Measurements from ENCODE around the gene GATAD2A. TPM values are rescaled to one million over a fixed set of nuclear protein-coding genes. Genes with fewer than 3 reads are reported as not detected.

GATAD2A gene
- total and polyA plus RNA-seq, 9 of the 15 experiments (the other 6 are each of a cell fraction or from before 2014, with no cell fraction given) = 2.4 to 226 (median 44.2) TPM

- Histone ChIP-seq H3K4me1 (replicated peaks in 1 of 2; ENCODE audit: control insufficient read depth in 2 of 2, insufficient read depth in 2 of 2, low read length in 2 of 2) (peaks cover 34 to 57% of the 10 kb centered on the region in 2 experiments), H3K4me3 (no peak overlapping the region), H4K20me1 (replicated peaks; ENCODE audit: control insufficient read depth, insufficient read depth, low read length) (peaks cover 45% of the 10 kb centered on the region), H3K9ac (ENCODE audit: insufficient read depth in 1 of 2, low read depth in 2 of 2, low read length in 2 of 2) (peak overlapping the region in 1 of 2 experiments; percentile 88; a peak in 2 of 4 replicates), H3K27me3 (ENCODE audit: control insufficient read depth in 2 of 2, insufficient read depth in 2 of 2, low read length in 2 of 2) (no peaks in the 10 kb centered on the region), H3K79me2 (ENCODE audit: control insufficient read depth, insufficient read depth, low read length) (peaks cover 97% of the 10 kb centered on the region), H3K27ac (ENCODE audit: extremely low read depth, low read depth, low read length) (peak overlapping the region; percentile 54; the same call in 2 of the 3 replicates), H2AFZ (ENCODE audit: low read depth, low read length) (no peak overlapping the region), H3K9me1 (ENCODE audit: control insufficient read depth, insufficient read depth, low read length) (peaks cover 8% of the 10 kb centered on the region), H3K36me3 (ENCODE audit: control insufficient read depth, insufficient read depth, low read length) (peaks cover 68% of the 10 kb centered on the region), H3K9me3 (replicated peaks; ENCODE audit: control insufficient read depth, insufficient read depth, low read depth, low read length) (no peaks in the 10 kb centered on the region; the same call in 1 of the 2 replicates), H3K4me2 (ENCODE audit: insufficient read depth, low read length) (peak overlapping the region; percentile 38; the same call in 1 of the 2 replicates)
- ATAC-seq (no peak), DNase-seq (ENCODE audit: extremely low read depth in 1 of 4, low spot score in 3 of 4) (no peak), FAIRE-seq (no peak)
- intact Hi-C loops (cut with micrococcal nuclease) (no loop called here), in situ Hi-C loops (cut with MboI) (no loop called here)
- 65% methylated on average over 10 of the region's 10 CpGs for WGBS (ENCODE audit: insufficient coverage, low coverage, missing lambda C conversion rate)
- POLR2A ChIA-PET = interaction anchor here (0.6 to 1.3 kb wide), 4 partner anchors 17 to 174 kb away, joined by 3 to 5 read pairs (median 4); partner anchors contain the start of gene GATAD2A
- BruUV-seq (replicated peaks) = no TSS peak
- CTCF ChIA-PET (ENCODE audit: low intra/inter-chr PET ratio) = interaction anchor here (0.7 kb wide), 1 partner anchor 139 kb away, joined by 3 read pairs; no protein-coding TSS in a partner anchor
- TF ChIP-seq BCOR (IDR thresholded peaks at IDR 0.05) (no peak), SMARCB1 (IDR thresholded peaks at IDR 0.05; ENCODE audit: insufficient read length, low read depth) (no peak), TAF7 (tag; IDR thresholded peaks at IDR 0.05) (no peak), POLR2B (IDR thresholded peaks at IDR 0.05; ENCODE audit: low read depth, partially characterized antibody) (no peak), LCOR (CRISPR knock-in tag; IDR thresholded peaks at IDR 0.05) (no peak), CHD7 (IDR thresholded peaks at IDR 0.05; ENCODE audit: low read depth, low read length) (no peak), MYBL2 (IDR thresholded peaks at IDR 0.05; ENCODE audit: low read depth) (no peak), MYBL2 (CRISPR knock-in tag; IDR thresholded peaks at IDR 0.05; ENCODE audit: borderline replicate concordance) (no peak), FOXK1 (CRISPR knock-in tag; IDR thresholded peaks at IDR 0.05; ENCODE audit: borderline replicate concordance) (no peak)
These were observed 54.8 kb downstream of the GATAD2A start for GRCh38 chr19:19460258-19460731.
